Activated CD8-positive, alpha-beta memory T cell treated with anti-CD3 and anti-CD28 coated beads, Interleukin-2, amount 50 U/mL, for 24 hours (primary cell): ENCODE data around the gene RNF166.

Experiments used
- DNase-seq: peaks from one replicate; pipeline ENCODE4 v3.0.0-alpha.2; 2020; ENCODE audit errors: extremely low read depth

The RNF166 gene

DNA sequence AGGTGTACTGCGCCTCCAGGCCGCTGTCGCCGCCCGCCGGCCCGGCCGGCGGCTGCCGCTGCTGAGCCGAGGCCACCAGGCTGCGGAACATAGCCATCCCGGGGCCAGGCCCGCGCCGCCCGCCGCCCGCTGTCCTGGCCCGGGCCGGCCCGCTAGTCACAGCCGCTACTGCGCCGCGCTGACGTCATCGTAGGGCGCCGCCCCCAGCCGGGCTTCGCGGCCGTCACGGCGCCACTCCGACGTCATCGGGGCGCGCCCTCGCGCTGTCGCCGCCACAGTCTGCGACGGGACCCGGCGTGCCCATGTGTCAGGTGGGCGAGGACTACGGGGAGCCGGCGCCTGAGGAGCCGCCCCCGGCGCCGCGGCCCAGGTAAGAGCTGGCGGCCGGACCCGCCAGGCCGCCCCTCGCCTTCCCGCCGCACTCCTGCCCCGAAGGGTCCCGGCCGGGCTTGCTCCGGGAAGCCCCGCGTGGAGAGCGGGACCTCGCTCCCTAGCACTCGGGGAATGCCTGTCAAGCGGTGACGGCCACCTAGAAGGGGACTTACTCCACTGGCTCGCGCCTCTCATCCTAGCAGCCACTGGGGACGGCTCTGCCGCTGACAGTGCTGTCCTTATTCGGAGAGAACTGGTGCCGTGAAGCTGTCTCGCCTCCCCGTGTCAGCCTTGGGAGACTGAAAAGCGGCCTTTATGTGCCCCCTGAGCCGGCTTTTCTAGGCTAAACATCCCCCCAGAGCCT lies at the start of gene RNF166, which contains the start of gene CTU2:
Gene RNF166, minus strand, starts transcription at position 180 of the 736 bp plus-strand sequence. Its CDS starts 83 bp downstream, at position 97.
Gene CTU2, plus strand, starts transcription at position 275 of the 736 bp plus-strand sequence. Its CDS starts 28 bp downstream, at position 303.
- peak; percentile 78 for DNase-seq

DNA sequence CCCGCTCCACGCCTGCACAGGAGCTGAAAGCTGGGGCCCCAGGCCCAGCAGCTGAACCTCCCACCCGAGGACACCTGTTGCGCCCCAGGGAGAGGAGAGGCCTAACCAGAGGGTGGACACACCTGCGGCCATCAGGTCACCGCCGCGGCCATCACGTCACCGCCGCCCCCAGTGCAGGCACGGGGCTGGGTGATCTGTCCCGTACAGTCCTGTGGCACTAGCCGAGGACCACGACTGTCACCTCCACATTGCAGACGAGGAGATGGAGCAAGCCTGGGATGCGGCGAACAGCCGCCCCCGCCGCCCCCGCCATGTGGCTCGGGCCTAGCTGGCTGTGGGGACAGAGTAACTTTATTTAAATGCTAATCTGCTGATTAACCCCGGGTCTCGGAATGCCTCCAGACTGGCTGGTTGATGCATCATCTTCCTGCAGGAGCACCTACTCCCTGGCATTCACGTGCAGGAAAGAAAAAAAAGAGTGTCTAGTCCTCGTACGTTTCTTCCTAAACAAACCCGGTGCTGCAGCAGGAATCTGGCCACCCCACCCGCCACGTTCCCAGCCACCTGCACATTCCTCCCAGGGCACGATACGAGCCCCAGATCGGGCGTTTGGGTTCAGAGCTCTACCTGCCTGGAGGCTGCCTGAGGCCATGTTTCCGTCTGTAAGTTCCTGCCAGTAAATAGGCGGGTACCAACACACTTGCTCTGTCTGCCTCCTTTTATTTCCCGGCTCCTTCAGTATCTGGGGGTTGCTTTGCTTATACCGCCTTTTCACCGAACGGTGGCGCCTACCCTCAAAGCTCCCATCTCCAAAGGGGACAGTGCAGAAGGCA lies 48.9 kb upstream of the RNF166 start:
- DNase-seq, result no peak

DNA sequence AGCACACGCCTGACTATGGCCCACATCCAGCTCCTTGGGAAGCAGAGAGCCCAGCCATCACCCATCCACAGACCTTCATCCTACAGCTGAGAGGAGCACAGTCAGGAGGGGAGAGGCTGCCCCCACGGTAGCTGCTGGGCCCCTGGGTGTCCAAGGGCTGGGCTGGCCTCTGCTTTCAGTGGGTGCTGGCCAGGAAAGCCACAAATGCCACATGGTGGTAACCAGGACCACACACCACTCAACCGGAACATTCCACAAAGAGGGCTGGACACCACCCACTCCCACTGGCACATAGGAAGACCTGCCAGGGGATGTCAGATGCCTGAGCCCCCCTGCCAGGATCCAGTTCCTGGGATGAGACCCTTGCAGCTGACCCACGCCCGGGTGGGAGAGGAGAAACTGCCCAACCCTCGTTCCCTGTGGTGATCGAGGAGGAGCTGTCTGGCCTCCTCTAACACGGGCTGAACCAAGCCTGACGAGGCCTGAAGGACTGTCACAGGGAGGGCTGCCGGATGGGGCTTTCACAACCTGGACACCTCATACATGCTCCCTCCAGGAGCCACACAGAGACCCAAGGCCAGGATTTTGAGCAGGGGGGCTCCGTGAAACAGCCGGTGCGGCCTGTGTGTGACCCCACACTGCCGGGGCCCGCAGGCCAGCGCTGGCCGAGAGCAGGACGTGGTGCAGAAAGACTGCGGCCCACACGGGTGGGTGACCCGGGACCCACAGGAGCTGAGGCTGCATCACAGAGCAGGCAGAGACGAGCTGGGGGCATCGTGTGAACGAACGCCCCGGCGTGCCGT lies 48.1 kb upstream of the RNF166 start:
- no peak for DNase-seq

- no peak for DNase-seq
Observed at GRCh38 chr16:88753602-88754001, 47.4 kb upstream of the RNF166 start.

DNA sequence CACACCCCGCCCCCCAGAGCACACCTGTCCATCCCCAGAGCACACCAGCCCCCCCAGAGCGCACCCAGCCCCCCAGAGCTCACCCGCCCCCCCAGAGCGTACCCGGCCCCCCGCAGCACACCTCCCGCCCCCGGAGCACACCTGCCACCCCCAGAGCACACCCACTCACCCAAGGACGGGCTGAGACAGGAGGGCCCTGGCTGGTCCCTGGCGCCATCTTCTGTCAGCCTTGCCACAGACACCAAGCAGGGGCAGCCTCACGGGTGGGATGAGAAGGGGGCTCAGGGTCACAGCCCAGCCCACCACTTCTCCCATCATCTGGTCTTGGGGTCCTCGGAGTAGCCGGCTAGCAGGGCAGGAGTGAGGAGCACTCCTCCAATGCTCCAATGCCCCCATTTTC lies 47.0 kb upstream of the RNF166 start:
- DNase-seq, result no peak

- no peak for DNase-seq
Observed at GRCh38 chr16:88752386-88753002, 46.3 kb upstream of the RNF166 start.

DNA sequence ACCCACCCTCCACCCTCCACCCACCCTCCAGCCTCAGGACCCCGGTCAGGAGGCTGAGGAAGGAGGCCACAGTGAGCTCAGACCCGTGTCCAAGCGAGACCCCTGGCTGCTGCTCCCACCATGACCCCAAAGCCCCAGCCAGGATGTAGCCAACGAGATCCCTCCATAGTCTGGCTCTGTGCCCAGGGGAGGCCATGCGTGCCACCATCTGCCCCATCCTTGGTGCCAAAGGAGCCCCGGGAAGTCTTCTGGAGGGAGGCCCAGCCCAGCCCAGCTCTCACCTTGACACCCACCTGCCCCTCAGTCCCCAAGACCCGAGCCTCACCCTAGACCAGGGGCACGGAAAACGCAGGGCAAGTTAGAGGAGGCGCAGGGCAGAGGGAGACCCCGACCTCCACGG lies 44.6 kb upstream of the RNF166 start:
- no peak for DNase-seq

- no peak for DNase-seq
Observed at GRCh38 chr16:88749358-88749757, 43.1 kb upstream of the RNF166 start.

- DNase-seq, result no peak
Observed at GRCh38 chr16:88748364-88748763, 42.2 kb upstream of the RNF166 start.

DNA sequence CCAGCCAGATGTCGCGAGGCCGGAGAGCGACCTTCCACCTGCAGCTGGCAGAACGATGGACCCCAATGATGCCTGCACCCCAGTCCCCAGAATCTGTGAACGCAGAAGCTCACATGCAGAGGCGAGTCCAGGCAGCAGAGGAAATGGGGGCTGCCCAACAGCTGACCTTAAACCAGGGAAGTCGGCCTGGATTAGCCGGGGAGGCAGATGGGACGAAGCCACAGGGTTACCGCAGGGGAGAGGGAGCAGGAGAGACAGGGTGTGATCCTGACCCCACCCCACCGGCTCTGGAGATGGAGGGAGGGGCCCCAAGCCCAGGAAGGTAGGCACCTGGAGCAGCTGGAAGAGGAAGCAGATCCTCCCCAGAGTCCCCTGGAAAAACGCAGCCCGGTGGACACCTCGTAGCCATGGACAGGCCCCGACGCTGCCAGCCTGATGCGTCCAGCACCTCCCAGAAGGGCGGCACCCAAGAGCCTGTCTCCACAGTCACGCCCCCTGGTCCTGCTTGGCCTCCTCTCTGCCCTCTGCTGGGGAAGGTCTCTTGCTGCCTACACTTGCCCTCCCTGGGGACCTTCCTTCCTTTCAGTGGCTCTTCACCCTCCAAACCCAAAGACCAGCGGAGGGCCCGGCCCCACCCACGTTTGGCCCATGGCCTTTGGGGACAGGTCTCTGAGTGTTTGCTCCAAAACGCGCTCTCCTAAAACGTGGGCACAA lies 41.5 kb upstream of the RNF166 start:
- DNase-seq, result no peak

DNA sequence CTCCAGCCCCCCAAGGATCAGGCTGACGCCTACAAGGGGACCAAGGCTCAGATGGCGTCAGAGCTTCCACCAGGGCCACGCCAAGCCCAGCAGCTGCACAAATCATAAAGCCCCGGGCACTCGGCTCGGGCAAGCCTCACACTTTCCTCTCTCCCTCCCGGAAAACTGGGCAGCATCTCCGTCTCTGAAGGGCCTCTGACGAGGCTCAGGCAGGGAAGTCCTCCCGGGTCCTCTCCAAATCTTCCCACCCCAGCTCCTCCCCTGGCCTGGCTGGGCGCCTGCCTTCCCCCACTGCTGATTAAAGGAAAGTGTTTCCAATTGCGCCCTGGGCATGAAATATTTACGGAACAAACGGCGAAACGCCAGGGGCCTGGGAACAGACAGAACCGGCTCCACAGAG lies 40.3 kb upstream of the RNF166 start:
- no peak for DNase-seq

- DNase-seq, result no peak
Observed at GRCh38 chr16:88744577-88745521, 38.6 kb upstream of the RNF166 start.

GRCh38 chr16:88743693-88744576 lies 37.7 kb upstream of the RNF166 start:
- peak; percentile 41 for DNase-seq

- no peak for DNase-seq
Observed at GRCh38 chr16:88742896-88743605, 36.8 kb upstream of the RNF166 start.

DNA sequence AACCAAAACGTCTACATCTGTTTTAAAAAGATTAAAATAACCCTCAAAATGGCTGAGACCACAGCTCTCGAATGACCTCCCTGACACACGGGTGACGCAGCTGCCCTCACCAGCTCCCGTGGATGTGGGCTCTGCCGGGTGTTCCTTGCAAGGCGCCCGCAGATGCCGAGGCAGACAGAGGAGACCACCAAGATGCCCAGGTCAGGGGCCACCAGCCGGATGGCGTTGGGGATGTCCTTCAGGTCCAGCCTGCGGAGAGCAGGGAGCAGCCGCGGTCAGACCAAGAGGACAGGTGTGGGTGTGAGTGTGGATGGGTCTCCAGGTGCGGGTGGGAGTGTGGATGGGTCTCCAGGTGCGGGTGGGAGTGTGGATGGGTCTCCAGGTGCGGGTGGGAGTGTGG lies 35.2 kb upstream of the RNF166 start:
- DNase-seq, result no peak

- DNase-seq, result no peak
Observed at GRCh38 chr16:88740727-88741055, 34.5 kb upstream of the RNF166 start.

GRCh38 chr16:88739977-88740726 lies 33.9 kb upstream of the RNF166 start:
- DNase-seq, result no peak
